ENCODE measurements around the gene DLST.

The DLST gene

GRCh38 chr14:74892745-74893144, 11.0 kb downstream of the DLST start:
- no peak for TF ChIP-seq CTCF (IDR thresholded peaks at IDR 0.05; ENCODE audit: low read depth, low read length)
- no peak overlapping the region for H3K4me3 ChIP-seq (replicated peaks in 1 of 2; ENCODE audit: low read depth in 2 of 2, low read length in 2 of 2)

GRCh38 chr14:74893614-74894091, 11.9 kb downstream of the DLST start:
- no peak for TF ChIP-seq CTCF (IDR thresholded peaks at IDR 0.05; ENCODE audit: low read depth, low read length)
- no peak overlapping the region for H3K4me3 ChIP-seq (replicated peaks in 1 of 2; ENCODE audit: low read depth in 2 of 2, low read length in 2 of 2)
- no peak for DNase-seq (ENCODE audit: low read depth in 2 of 2)

More at GRCh38 chr14:74892745-74893144, 11.0 kb downstream of the DLST start:
- no peak for DNase-seq (ENCODE audit: low read depth in 2 of 2)

- H3K4me3 ChIP-seq (replicated peaks in 1 of 2; ENCODE audit: low read depth in 2 of 2, low read length in 2 of 2) = no peak overlapping the region
- no peak for DNase-seq (ENCODE audit: low read depth in 2 of 2)
- no peak for TF ChIP-seq CTCF (IDR thresholded peaks at IDR 0.05; ENCODE audit: low read depth, low read length)
Observed at GRCh38 chr14:74896400-74896799, 14.7 kb downstream of the DLST start.

- no peak for TF ChIP-seq CTCF (IDR thresholded peaks at IDR 0.05; ENCODE audit: low read depth, low read length)
- no peak overlapping the region for H3K4me3 ChIP-seq (replicated peaks in 1 of 2; ENCODE audit: low read depth in 2 of 2, low read length in 2 of 2)
- no peak for DNase-seq (ENCODE audit: low read depth in 2 of 2)
Observed at GRCh38 chr14:74897642-74898041, 15.9 kb downstream of the DLST start.

- H3K4me3 ChIP-seq (replicated peaks in 1 of 2; ENCODE audit: low read depth in 2 of 2, low read length in 2 of 2) = no peak overlapping the region
- no peak for DNase-seq (ENCODE audit: low read depth in 2 of 2)
- TF ChIP-seq CTCF (IDR thresholded peaks at IDR 0.05; ENCODE audit: low read depth, low read length) = no peak
Observed at GRCh38 chr14:74898083-74898482, 16.4 kb downstream of the DLST start.

GRCh38 chr14:74898694-74899093, 17.0 kb downstream of the DLST start:
- no peak for DNase-seq (ENCODE audit: low read depth in 2 of 2)
- TF ChIP-seq CTCF (IDR thresholded peaks at IDR 0.05; ENCODE audit: low read depth, low read length) = no peak
- H3K4me3 ChIP-seq (replicated peaks in 1 of 2; ENCODE audit: low read depth in 2 of 2, low read length in 2 of 2) = no peak overlapping the region

All from cardiac fibroblast (primary cell).